ENCODE measurements around the gene SH3BGR.

The SH3BGR gene

GRCh38 chr21:39518847-39519210, 67.1 kb downstream of the SH3BGR start:
- no peak for ATAC-seq
- no peak for TF ChIP-seq CSDC2 (CRISPR knock-in tag; IDR thresholded peaks at IDR 0.05)
- TF ChIP-seq ARNTL (CRISPR knock-in tag; IDR thresholded peaks at IDR 0.05; ENCODE audit: borderline replicate concordance, low read depth), result no peak
- TF ChIP-seq TSHZ2 (CRISPR knock-in tag; IDR thresholded peaks at IDR 0.05), result no peak
- no peak for TF ChIP-seq CSRNP3 (CRISPR knock-in tag; IDR thresholded peaks at IDR 0.05)
- no peak for TF ChIP-seq PPARA (CRISPR knock-in tag; IDR thresholded peaks at IDR 0.05; ENCODE audit: borderline replicate concordance)
- no peak for TF ChIP-seq ZNF565 (CRISPR knock-in tag; conservative IDR thresholded peaks at IDR 0.05; ENCODE audit: low read depth)
- TF ChIP-seq, protein P1, sequence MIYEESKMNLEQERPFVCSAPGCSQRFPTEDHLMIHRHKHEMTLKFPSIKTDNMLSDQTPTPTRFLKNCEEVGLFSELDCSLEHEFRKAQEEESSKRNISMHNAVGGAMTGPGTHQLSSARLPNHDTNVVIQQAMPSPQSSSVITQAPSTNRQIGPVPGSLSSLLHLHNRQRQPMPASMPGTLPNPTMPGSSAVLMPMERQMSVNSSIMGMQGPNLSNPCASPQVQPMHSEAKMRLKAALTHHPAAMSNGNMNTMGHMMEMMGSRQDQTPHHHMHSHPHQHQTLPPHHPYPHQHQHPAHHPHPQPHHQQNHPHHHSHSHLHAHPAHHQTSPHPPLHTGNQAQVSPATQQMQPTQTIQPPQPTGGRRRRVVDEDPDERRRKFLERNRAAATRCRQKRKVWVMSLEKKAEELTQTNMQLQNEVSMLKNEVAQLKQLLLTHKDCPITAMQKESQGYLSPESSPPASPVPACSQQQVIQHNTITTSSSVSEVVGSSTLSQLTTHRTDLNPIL (CRISPR knock-in tag; IDR thresholded peaks at IDR 0.05; ENCODE audit: low read depth), result no peak
- no peak for TF ChIP-seq ZNF8 (CRISPR knock-in tag; IDR thresholded peaks at IDR 0.05)
- no peak for TF ChIP-seq TOX (CRISPR knock-in tag; IDR thresholded peaks at IDR 0.05; ENCODE audit: borderline replicate concordance)
- TF ChIP-seq POU6F1 (CRISPR knock-in tag; IDR thresholded peaks at IDR 0.05; ENCODE audit: borderline replicate concordance, low read depth), result no peak
- TF ChIP-seq TCF4 (CRISPR knock-in tag; IDR thresholded peaks at IDR 0.05; ENCODE audit: borderline replicate concordance), result no peak
- no peak for TF ChIP-seq ESRRG (CRISPR knock-in tag; IDR thresholded peaks at IDR 0.05)
- no peak for TF ChIP-seq ZFP3 (CRISPR knock-in tag; IDR thresholded peaks at IDR 0.05)
- TF ChIP-seq ZFP30 (CRISPR knock-in tag; IDR thresholded peaks at IDR 0.05), result no peak

- no peak for ATAC-seq
- TF ChIP-seq, protein P2, sequence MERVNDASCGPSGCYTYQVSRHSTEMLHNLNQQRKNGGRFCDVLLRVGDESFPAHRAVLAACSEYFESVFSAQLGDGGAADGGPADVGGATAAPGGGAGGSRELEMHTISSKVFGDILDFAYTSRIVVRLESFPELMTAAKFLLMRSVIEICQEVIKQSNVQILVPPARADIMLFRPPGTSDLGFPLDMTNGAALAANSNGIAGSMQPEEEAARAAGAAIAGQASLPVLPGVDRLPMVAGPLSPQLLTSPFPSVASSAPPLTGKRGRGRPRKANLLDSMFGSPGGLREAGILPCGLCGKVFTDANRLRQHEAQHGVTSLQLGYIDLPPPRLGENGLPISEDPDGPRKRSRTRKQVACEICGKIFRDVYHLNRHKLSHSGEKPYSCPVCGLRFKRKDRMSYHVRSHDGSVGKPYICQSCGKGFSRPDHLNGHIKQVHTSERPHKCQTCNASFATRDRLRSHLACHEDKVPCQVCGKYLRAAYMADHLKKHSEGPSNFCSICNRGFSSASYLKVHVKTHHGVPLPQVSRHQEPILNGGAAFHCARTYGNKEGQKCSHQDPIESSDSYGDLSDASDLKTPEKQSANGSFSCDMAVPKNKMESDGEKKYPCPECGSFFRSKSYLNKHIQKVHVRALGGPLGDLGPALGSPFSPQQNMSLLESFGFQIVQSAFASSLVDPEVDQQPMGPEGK (CRISPR knock-in tag; IDR thresholded peaks at IDR 0.05; ENCODE audit: borderline replicate concordance), result no peak
- TF ChIP-seq, protein P1 (CRISPR knock-in tag; IDR thresholded peaks at IDR 0.05; ENCODE audit: low read depth), result no peak
- no peak for TF ChIP-seq RARB (CRISPR knock-in tag; IDR thresholded peaks at IDR 0.05)
- no peak for TF ChIP-seq GLIS3 (CRISPR knock-in tag; IDR thresholded peaks at IDR 0.05)
- TF ChIP-seq BACH2 (CRISPR knock-in tag; IDR thresholded peaks at IDR 0.05; ENCODE audit: borderline replicate concordance), result no peak
- TF ChIP-seq ZFP30 (CRISPR knock-in tag; IDR thresholded peaks at IDR 0.05), result no peak
- TF ChIP-seq ESRRG (CRISPR knock-in tag; IDR thresholded peaks at IDR 0.05), result no peak
- TF ChIP-seq ISL1 (CRISPR knock-in tag; IDR thresholded peaks at IDR 0.05), result no peak
- no peak for TF ChIP-seq CSDC2 (CRISPR knock-in tag; IDR thresholded peaks at IDR 0.05)
- no peak for TF ChIP-seq ARNTL (CRISPR knock-in tag; IDR thresholded peaks at IDR 0.05; ENCODE audit: borderline replicate concordance, low read depth)
- TF ChIP-seq CSRNP3 (CRISPR knock-in tag; IDR thresholded peaks at IDR 0.05), result no peak
- TF ChIP-seq POU6F1 (CRISPR knock-in tag; IDR thresholded peaks at IDR 0.05; ENCODE audit: borderline replicate concordance, low read depth), result no peak
- TF ChIP-seq ZC3H10 (CRISPR knock-in tag; IDR thresholded peaks at IDR 0.05), result no peak
- TF ChIP-seq OSR1 (CRISPR knock-in tag; IDR thresholded peaks at IDR 0.05), result no peak
- TF ChIP-seq ZNF8 (CRISPR knock-in tag; IDR thresholded peaks at IDR 0.05), result no peak
Observed at GRCh38 chr21:39519835-39520234, 68.1 kb downstream of the SH3BGR start.
